ENCODE results near the gene ATP11B.

- TF ChIP-seq POLR2A (IDR thresholded peaks at IDR 0.05) (no peak), CTCF (IDR thresholded peaks at IDR 0.05) (no peak)
Measured at GRCh38 chr3:182869059-182869458, 75.8 kb downstream of the ATP11B start.

Measured in body of pancreas (tissue), 4 donors.